CD14-positive monocyte (primary cell): ENCODE results near the gene AP4E1. TPM values are rescaled to one million over a fixed set of nuclear protein-coding genes. Genes with fewer than 3 reads are reported as not detected.

Experiments used
- DNase-seq, 3 donors: peaks; one replicate each; pipeline ENCODE4 v3.0.0-alpha.2; 2011 to 2022
- H2AFZ ChIP-seq: 2 replicates; pipeline ENCODE4 v1.6.0; 2012; ENCODE audit warnings: mild to moderate bottlenecking, low read depth, low read length, inconsistent platforms; ENCODE audit not compliant: insufficient read depth, poor library complexity, severe bottlenecking
- H3K27ac ChIP-seq, 2 donors: 1 replicate in 1 of 2; 2 replicates in 1 of 2; pipeline ENCODE4 v1.5.1; 2012 to 2013; ENCODE audit warnings: low read length in 2 of 2, control low read depth in 1 of 2, inconsistent platforms in 1 of 2, low read depth in 1 of 2, mild to moderate bottlenecking in 1 of 2
- H3K27me3 ChIP-seq, 2 donors: one replicate each; pipeline versions ENCODE4 v1.6.0 to v1.6.1; 2011 to 2013; ENCODE audit warnings: low read length in 2 of 2; ENCODE audit not compliant: control insufficient read depth in 2 of 2, insufficient read depth in 2 of 2
- H3K36me3 ChIP-seq, 2 donors: replicated peaks in 1 of 2; 1 replicate in 1 of 2; 2 replicates in 1 of 2; pipeline versions ENCODE4 v1.5.1 to v1.6.1; 2012 to 2013; ENCODE audit warnings: low read length in 2 of 2, control low read depth in 1 of 2, inconsistent platforms in 1 of 2, mild to moderate bottlenecking in 1 of 2; ENCODE audit not compliant: insufficient read depth in 2 of 2, control insufficient read depth in 1 of 2
- H3K4me1 ChIP-seq, 2 donors: 1 replicate in 1 of 2; 2 replicates in 1 of 2; pipeline versions ENCODE4 v1.5.1 to v1.6.1; 2012 to 2013; ENCODE audit warnings: low read length in 2 of 2, control low read depth in 1 of 2, inconsistent platforms in 1 of 2, mild to moderate bottlenecking in 1 of 2, moderate library complexity in 1 of 2; ENCODE audit not compliant: insufficient read depth in 2 of 2, control insufficient read depth in 1 of 2
- H3K4me2 ChIP-seq: replicated peaks from 2 replicates; pipeline ENCODE3; 2012; ENCODE audit warnings: low read length, moderate library complexity, mild to moderate bottlenecking; ENCODE audit not compliant: poor library complexity, severe bottlenecking; ENCODE audit errors: extremely low read depth
- H3K4me3 ChIP-seq, 3 experiments: fragments of 200-600 bp in 1 of 3; sonication (generic) in 1 of 3; replicated peaks in 1 of 3; 1 replicate in 2 of 3; 2 replicates in 1 of 3; pipeline ENCODE4 v1.5.1; 2011 to 2013; ENCODE audit warnings: low read length in 3 of 3, mild to moderate bottlenecking in 3 of 3, control low read depth in 2 of 3, low read depth in 2 of 3, inconsistent platforms in 1 of 3, moderate library complexity in 1 of 3
- H3K79me2 ChIP-seq: 2 replicates; pipeline ENCODE4 v1.6.0; 2012; ENCODE audit warnings: mild to moderate bottlenecking, control low read depth, inconsistent platforms, low read length, moderate library complexity; ENCODE audit not compliant: insufficient read depth
- H3K9ac ChIP-seq: 2 replicates; pipeline ENCODE4 v1.6.0; 2017; ENCODE audit warnings: low read length, mild to moderate bottlenecking; ENCODE audit not compliant: insufficient read depth, poor library complexity, severe bottlenecking
- H3K9me3 ChIP-seq, 2 donors: replicated peaks in 1 of 2; 1 replicate in 1 of 2; 2 replicates in 1 of 2; pipeline versions ENCODE4 v1.5.1 to v1.6.1; 2012 to 2013; ENCODE audit warnings: low read length in 2 of 2, control low read depth in 1 of 2; ENCODE audit not compliant: control insufficient read depth in 1 of 2, insufficient read depth in 1 of 2
- H4K20me1 ChIP-seq: 2 replicates; pipeline ENCODE4 v1.6.0; 2012; ENCODE audit warnings: mild to moderate bottlenecking, low read length, control low read depth, moderate library complexity; ENCODE audit not compliant: insufficient read depth
- H3K27ac Mint-ChIP-seq, 7 donors: one replicate each; pipeline ENCODE4 v1.8.0; 2020; ENCODE audit warnings: mild to moderate bottlenecking in 7 of 7, mixed read lengths in 7 of 7, moderate library complexity in 6 of 7, inconsistent platforms in 2 of 7
- H3K27me3 Mint-ChIP-seq, 3 donors: one replicate each; pipeline ENCODE4 v1.8.0; 2021 to 2022; ENCODE audit warnings: low read depth in 3 of 3, mild to moderate bottlenecking in 3 of 3, mixed read lengths in 3 of 3, moderate library complexity in 3 of 3, inconsistent platforms in 1 of 3
- H3K36me3 Mint-ChIP-seq, 2 donors: one replicate each; pipeline ENCODE4 v1.8.0; 2020; ENCODE audit warnings: mixed read lengths in 2 of 2, inconsistent platforms in 1 of 2, mild to moderate bottlenecking in 1 of 2
- H3K4me1 Mint-ChIP-seq: one replicate; pipeline ENCODE4 v1.8.0; 2020; ENCODE audit warnings: mild to moderate bottlenecking, mixed read lengths
- H3K4me3 Mint-ChIP-seq, 2 donors: one replicate each; pipeline ENCODE4 v1.8.0; 2020; ENCODE audit warnings: mild to moderate bottlenecking in 2 of 2, mixed read lengths in 2 of 2, moderate library complexity in 1 of 2
- H3K9me3 Mint-ChIP-seq, 7 donors: one replicate each; pipeline ENCODE4 v1.8.0; 2020 to 2022; ENCODE audit warnings: mixed read lengths in 7 of 7, mild to moderate bottlenecking in 6 of 7, moderate library complexity in 6 of 7, inconsistent platforms in 2 of 7
- CTCF ChIP-seq: fragments of 200-600 bp; IDR thresholded peaks from one replicate; pipeline ENCODE4 v1.8.0; 2022; ENCODE audit warnings: antibody characterized with exemption, mild to moderate bottlenecking
- WGBS: methylation state at CpG from one replicate; pipeline ENCODE4 v1.1.5; 2013; ENCODE audit warnings: missing lambda C conversion rate; ENCODE audit not compliant: insufficient coverage; 5-methylcytosine and 5-hydroxymethylcytosine counted together
- intact Hi-C, 2 donors: fragments of 100-400 bp; cut with micrococcal nuclease; formaldehyde crosslinking; loops; one replicate each; pipeline versions ENCODE4 v1.15.0 to v1.15.1; 2023
- polyA plus RNA-seq, 3 donors: library from polyadenylated mRNA; depleted of rRNA in 1 of 3; unstranded in 2 of 3; stranded (reverse) in 1 of 3; fragments of 300-500 nt in 2 of 3; fragments of >200 nt in 1 of 3; fragmentation: Illumina TruSeq in 2 of 3; gene quantifications; 1 replicate in 2 of 3; 2 replicates in 1 of 3; pipeline ENCODE4 v1.2.3, GENCODE V29; 2012 to 2021

AP4E1 gene
- polyA plus RNA-seq, 3 donors, result 4.1 to 7.7 (median 5.3) TPM

GRCh38 chr15:50906954-50907600, 1.4 kb upstream of the AP4E1 start:
- Mint-ChIP-seq H3K27me3 (peaks cover 0 to 2% (median 0%) of the 10 kb centered on the region in 3 donors), H3K36me3 (no peaks in the 10 kb centered on the region), H3K4me1 (peaks cover 37% of the 10 kb centered on the region), H3K9me3 (no peaks in the 10 kb centered on the region), H3K27ac (peak overlapping the region in 5 of 7 donors; percentile 40 to 99 (median 94)), H3K4me3 (peak overlapping the region; percentile 97 to 100)
- Histone ChIP-seq H4K20me1 (peaks cover 12% of the 10 kb centered on the region), H2AFZ (peak overlapping the region; percentile 100), H3K9me3 (no peaks in the 10 kb centered on the region), H3K4me3 (peak overlapping the region; percentile 72 to 96 (median 95)), H3K36me3 (no peaks in the 10 kb centered on the region), H3K79me2 (peaks cover 39% of the 10 kb centered on the region), H3K4me1 (peaks cover 40 to 42% of the 10 kb centered on the region in 2 donors), H3K27ac (peak overlapping the region in 1 of 2 donors; percentile 92), H3K9ac (peak overlapping the region; percentile 91), H3K4me2 (peak overlapping the region; percentile 94), H3K27me3 (no peaks in the 10 kb centered on the region)
- intact Hi-C loops, result loop anchor here (2.0 to 5.0 kb wide), 2 partner anchors 142 to 230 kb away; partner anchors contain the start of gene SPPL2A (in 1 of the 2)
- no peak for TF ChIP-seq CTCF
- whole genome bisulfite sequencing, result 83% methylated on average over 7 of the region's 16 CpGs
- DNase-seq, result peak in 1 of 3 donors; percentile 42

- peak in 1 of 3 donors; percentile 40 for DNase-seq
- H3K4me1 Mint-ChIP-seq, result peaks cover 39% of the 10 kb centered on the region
Observed at GRCh38 chr15:50907601-50908208, 778 bp upstream of the AP4E1 start.

More at GRCh38 chr15:50907601-50908208, 778 bp upstream of the AP4E1 start:
- intact Hi-C loops, result loop anchor here (1.0 to 5.0 kb wide), 4 partner anchors 23 to 232 kb away; partner anchors contain the start of gene SPPL2A (in 1 of the 2)
- H3K4me1 ChIP-seq, result peaks cover 43 to 47% of the 10 kb centered on the region in 2 donors
- TF ChIP-seq CTCF, result no peak
- H3K4me2 ChIP-seq, result peak overlapping the region; percentile 94
- peak overlapping the region; percentile 91 for H3K9ac ChIP-seq
- Mint-ChIP-seq H3K36me3 (peaks cover 1 to 2% of the 10 kb centered on the region in 2 donors), H3K27me3 (peaks cover 0 to 2% (median 0%) of the 10 kb centered on the region in 3 donors), H3K9me3 (no peaks in the 10 kb centered on the region), H3K27ac (peak overlapping the region; percentile 86 to 99 (median 94)), H3K4me3 (peak overlapping the region; percentile 97 to 100)
- H3K79me2 ChIP-seq, result peaks cover 43% of the 10 kb centered on the region
- peak overlapping the region; percentile 100 for H2AFZ ChIP-seq
- H3K36me3 ChIP-seq, result peaks cover 3% of the 10 kb centered on the region in 2 donors
- peak overlapping the region; percentile 72 to 96 (median 95) for H3K4me3 ChIP-seq
- H3K27me3 ChIP-seq, result no peaks in the 10 kb centered on the region
- peaks cover 18% of the 10 kb centered on the region for H4K20me1 ChIP-seq
- WGBS, result 0% methylated on average over 24 of the region's 31 CpGs
- no peaks in the 10 kb centered on the region for H3K9me3 ChIP-seq
- H3K27ac ChIP-seq, result peak overlapping the region; percentile 77 to 92
